Skin epidermis (tissue), 12 donors: ENCODE measurements around the gene MOB3B.
A peak's percentile ranks its signal among the peaks of the same experiment; 100 is the strongest.
"Not testable (repeated sequence)": the region's sequence is repeated elsewhere in the genome, so short reads cannot be mapped to it uniquely, and the experiment has no call there.

Experiments
- H3K27ac ChIP-seq, 21 experiments: fragments of 200-600 bp; sonication (generic) in 11 of 21; one replicate each; pipeline ENCODE4 v1.5.0; 2020; ENCODE audit warnings: mild to moderate bottlenecking in 3 of 21, inconsistent platforms in 2 of 21, moderate library complexity in 2 of 21
- H3K4me3 ChIP-seq, 7 experiments: fragments of 200-600 bp; sonication (generic) in 2 of 7; one replicate each; pipeline ENCODE4 v1.5.0; 2020; ENCODE audit warnings: inconsistent platforms in 2 of 7, mild to moderate bottlenecking in 2 of 7, moderate library complexity in 1 of 7

MOB3B gene

GRCh38 chr9:27464950-27465349 is 64.7 kb downstream of the MOB3B start:
- H3K27ac ChIP-seq, H3K4me3 ChIP-seq: not testable (repeated sequence)

GRCh38 chr9:27462846-27463245 is 66.8 kb downstream of the MOB3B start:
- H3K27ac ChIP-seq: no peak overlapping the region
- no peak overlapping the region for H3K4me3 ChIP-seq

GRCh38 chr9:27462434-27462833 is 67.2 kb downstream of the MOB3B start:
- Histone ChIP-seq H3K27ac (no peak overlapping the region), H3K4me3 (no peak overlapping the region)

- H3K27ac ChIP-seq: peak overlapping the region in 7 of 21 experiments; percentile 5 to 55 (median 44)
Observed at GRCh38 chr9:27460226-27461023, 69.2 kb downstream of the MOB3B start.

GRCh38 chr9:27457445-27457844 is 72.2 kb downstream of the MOB3B start:
- Histone ChIP-seq H3K27ac (no peak overlapping the region), H3K4me3 (no peak overlapping the region)

More at GRCh38 chr9:27460226-27461023, 69.2 kb downstream of the MOB3B start:
- H3K4me3 ChIP-seq: no peak overlapping the region

GRCh38 chr9:27453860-27454553 is 75.6 kb downstream of the MOB3B start:
- no peak overlapping the region for H3K4me3 ChIP-seq
- H3K27ac ChIP-seq: peak overlapping the region in 2 of 21 experiments; percentile 24 to 34

GRCh38 chr9:27451207-27451797 is 78.3 kb downstream of the MOB3B start:
- H3K4me3 ChIP-seq: no peak overlapping the region
- peak overlapping the region in 5 of 21 experiments; percentile 7 to 57 (median 22) for H3K27ac ChIP-seq

GRCh38 chr9:27450752-27451151 is 78.9 kb downstream of the MOB3B start:
- peak overlapping the region in 5 of 21 experiments; percentile 7 to 57 (median 22) for H3K27ac ChIP-seq
- no peak overlapping the region for H3K4me3 ChIP-seq

- not testable (repeated sequence) for H3K27ac ChIP-seq, H3K4me3 ChIP-seq
Observed at GRCh38 chr9:27448356-27448755, 81.3 kb downstream of the MOB3B start.

- Histone ChIP-seq H3K4me3 (no peak overlapping the region), H3K27ac (no peak overlapping the region)
Observed at GRCh38 chr9:27447031-27447683, 82.5 kb downstream of the MOB3B start.

GRCh38 chr9:27445688-27446087 is 83.9 kb downstream of the MOB3B start:
- no peak overlapping the region for H3K4me3 ChIP-seq
- no peak overlapping the region for H3K27ac ChIP-seq

- H3K27ac ChIP-seq: no peak overlapping the region
- no peak overlapping the region for H3K4me3 ChIP-seq
Observed at GRCh38 chr9:27445057-27445595, 84.5 kb downstream of the MOB3B start.

- H3K27ac ChIP-seq: peak overlapping the region in 4 of 21 experiments; percentile 29 to 53 (median 33)
Observed at GRCh38 chr9:27442464-27442863, 87.2 kb downstream of the MOB3B start.

GRCh38 chr9:27441741-27442070 is 87.9 kb downstream of the MOB3B start:
- Histone ChIP-seq H3K4me3 (no peak overlapping the region), H3K27ac (no peak overlapping the region)

More at GRCh38 chr9:27442464-27442863, 87.2 kb downstream of the MOB3B start:
- H3K4me3 ChIP-seq: no peak overlapping the region

GRCh38 chr9:27440888-27441740 is 88.5 kb downstream of the MOB3B start:
- Histone ChIP-seq H3K4me3 (no peak overlapping the region), H3K27ac (no peak overlapping the region)

GRCh38 chr9:27438522-27438921 is 91.1 kb downstream of the MOB3B start:
- Histone ChIP-seq H3K4me3 (no peak overlapping the region), H3K27ac (peak overlapping the region in 5 of 21 experiments; percentile 33 to 59 (median 52))

GRCh38 chr9:27437652-27438373 is 91.8 kb downstream of the MOB3B start:
- Histone ChIP-seq H3K4me3 (no peak overlapping the region), H3K27ac (peak overlapping the region in 8 of 21 experiments; percentile 11 to 59 (median 34))

- Histone ChIP-seq H3K27ac (peak overlapping the region in 1 of 21 experiments; percentile 60), H3K4me3 (no peak overlapping the region)
Observed at GRCh38 chr9:27436234-27436633, 93.4 kb downstream of the MOB3B start.
